ENCODE measurements around the gene CFAP53. TPM values are rescaled to one million over a fixed set of nuclear protein-coding genes. Genes with fewer than 3 reads are reported as not detected.

CFAP53 gene
- total and polyA plus RNA-seq, 4 donors = 1.5 to 4.8 (median 3.6) TPM

- peak overlapping the region; percentile 35 for H3K27ac ChIP-seq (ENCODE audit: low read depth, low read length)
- peaks cover 7% of the 10 kb centered on the region for H3K4me1 ChIP-seq (ENCODE audit: control insufficient read depth, insufficient read depth, low read length)
- H3K4me3 ChIP-seq (ENCODE audit: low read depth, low read length) = peak overlapping the region; percentile 57
- peaks cover under 1% of the 10 kb centered on the region for H3K27me3 ChIP-seq (ENCODE audit: control insufficient read depth, insufficient read depth, low read length)
- peak; percentile 80 to 98 (median 86) for DNase-seq (ENCODE audit: low read depth in 4 of 6, low spot score in 6 of 6)
- H3K9me3 ChIP-seq (ENCODE audit: control insufficient read depth, insufficient read depth, low read length) = peaks cover 5% of the 10 kb centered on the region
- no peaks in the 10 kb centered on the region for H3K36me3 ChIP-seq (ENCODE audit: control insufficient read depth, insufficient read depth, low read length)
- WGBS (ENCODE audit: insufficient coverage) = 11% methylated on average over 17 of the region's 26 CpGs
Measured at GRCh38 chr18:50307738-50308470, 41.6 kb upstream of the CFAP53 start.

GRCh38 chr18:50307400-50307737 is 41.1 kb upstream of the CFAP53 start:
- Histone ChIP-seq H3K36me3 (ENCODE audit: control insufficient read depth, insufficient read depth, low read length) (no peaks in the 10 kb centered on the region), H3K4me3 (ENCODE audit: low read depth, low read length) (peak overlapping the region; percentile 57), H3K4me1 (ENCODE audit: control insufficient read depth, insufficient read depth, low read length) (peaks cover 7% of the 10 kb centered on the region), H3K27me3 (ENCODE audit: control insufficient read depth, insufficient read depth, low read length) (peaks cover 5% of the 10 kb centered on the region), H3K27ac (ENCODE audit: low read depth, low read length) (no peak overlapping the region), H3K9me3 (ENCODE audit: control insufficient read depth, insufficient read depth, low read length) (peaks cover 5% of the 10 kb centered on the region)
- 4% methylated on average over 5 of the region's 8 CpGs for WGBS (ENCODE audit: insufficient coverage)
- no peak for DNase-seq (ENCODE audit: low read depth in 4 of 6, low spot score in 6 of 6)

GRCh38 chr18:50306944-50307343 is 40.6 kb upstream of the CFAP53 start:
- WGBS (ENCODE audit: insufficient coverage) = 70% methylated on average over 5 of the region's 8 CpGs
- peaks cover 5% of the 10 kb centered on the region for H3K9me3 ChIP-seq (ENCODE audit: control insufficient read depth, insufficient read depth, low read length)
- no peaks in the 10 kb centered on the region for H3K36me3 ChIP-seq (ENCODE audit: control insufficient read depth, insufficient read depth, low read length)
- H3K27ac ChIP-seq (ENCODE audit: low read depth, low read length) = no peak overlapping the region
- peaks cover 7% of the 10 kb centered on the region for H3K4me1 ChIP-seq (ENCODE audit: control insufficient read depth, insufficient read depth, low read length)
- no peak for DNase-seq (ENCODE audit: low read depth in 4 of 6, low spot score in 6 of 6)
- peaks cover 5% of the 10 kb centered on the region for H3K27me3 ChIP-seq (ENCODE audit: control insufficient read depth, insufficient read depth, low read length)
- no peak overlapping the region for H3K4me3 ChIP-seq (ENCODE audit: low read depth, low read length)

- Histone ChIP-seq H3K9me3 (ENCODE audit: control insufficient read depth, insufficient read depth, low read length) (peaks cover 5% of the 10 kb centered on the region), H3K36me3 (ENCODE audit: control insufficient read depth, insufficient read depth, low read length) (no peaks in the 10 kb centered on the region), H3K27ac (ENCODE audit: low read depth, low read length) (no peak overlapping the region), H3K4me3 (ENCODE audit: low read depth, low read length) (no peak overlapping the region), H3K4me1 (ENCODE audit: control insufficient read depth, insufficient read depth, low read length) (peaks cover 10% of the 10 kb centered on the region), H3K27me3 (ENCODE audit: control insufficient read depth, insufficient read depth, low read length) (peaks cover 28% of the 10 kb centered on the region)
- no peak for DNase-seq (ENCODE audit: low read depth in 4 of 6, low spot score in 6 of 6)
- WGBS (ENCODE audit: insufficient coverage) = no CpG with 5 or more reads among the region's 5 CpGs
Measured at GRCh38 chr18:50301074-50301473, 34.8 kb upstream of the CFAP53 start.

GRCh38 chr18:50299626-50300388 is 33.5 kb upstream of the CFAP53 start:
- Histone ChIP-seq H3K4me1 (ENCODE audit: control insufficient read depth, insufficient read depth, low read length) (peaks cover 10% of the 10 kb centered on the region), H3K36me3 (ENCODE audit: control insufficient read depth, insufficient read depth, low read length) (no peaks in the 10 kb centered on the region), H3K27me3 (ENCODE audit: control insufficient read depth, insufficient read depth, low read length) (peaks cover 28% of the 10 kb centered on the region), H3K9me3 (ENCODE audit: control insufficient read depth, insufficient read depth, low read length) (peaks cover 2% of the 10 kb centered on the region), H3K4me3 (ENCODE audit: low read depth, low read length) (no peak overlapping the region), H3K27ac (ENCODE audit: low read depth, low read length) (no peak overlapping the region)
- no peak for DNase-seq (ENCODE audit: low read depth in 4 of 6, low spot score in 6 of 6)
- 92% methylated on average over 5 of the region's 7 CpGs for WGBS (ENCODE audit: insufficient coverage)

- Histone ChIP-seq H3K4me3 (ENCODE audit: low read depth, low read length) (peak overlapping the region; percentile 63), H3K9me3 (ENCODE audit: control insufficient read depth, insufficient read depth, low read length) (no peaks in the 10 kb centered on the region), H3K27ac (ENCODE audit: low read depth, low read length) (no peak overlapping the region), H3K4me1 (ENCODE audit: control insufficient read depth, insufficient read depth, low read length) (peaks cover 10% of the 10 kb centered on the region), H3K27me3 (ENCODE audit: control insufficient read depth, insufficient read depth, low read length) (peaks cover 28% of the 10 kb centered on the region), H3K36me3 (ENCODE audit: control insufficient read depth, insufficient read depth, low read length) (no peaks in the 10 kb centered on the region)
- 13% methylated on average over 48 of the region's 49 CpGs for WGBS (ENCODE audit: insufficient coverage)
- no peak for DNase-seq (ENCODE audit: low read depth in 4 of 6, low spot score in 6 of 6)
Measured at GRCh38 chr18:50298443-50299284, 32.4 kb upstream of the CFAP53 start.

GRCh38 chr18:50297621-50298442 is 31.5 kb upstream of the CFAP53 start:
- Histone ChIP-seq H3K27ac (ENCODE audit: low read depth, low read length) (no peak overlapping the region), H3K4me3 (ENCODE audit: low read depth, low read length) (peak overlapping the region; percentile 63)
- 1% methylated on average over 23 of the region's 28 CpGs for WGBS (ENCODE audit: insufficient coverage)

GRCh38 chr18:50293039-50293438 is 26.7 kb upstream of the CFAP53 start:
- no peaks in the 10 kb centered on the region for H3K27me3 ChIP-seq (ENCODE audit: control insufficient read depth, insufficient read depth, low read length)
- H3K9me3 ChIP-seq (ENCODE audit: control insufficient read depth, insufficient read depth, low read length) = no peaks in the 10 kb centered on the region
- no peak overlapping the region for H3K4me3 ChIP-seq (ENCODE audit: low read depth, low read length)
- peaks cover 5% of the 10 kb centered on the region for H3K4me1 ChIP-seq (ENCODE audit: control insufficient read depth, insufficient read depth, low read length)
- no peaks in the 10 kb centered on the region for H3K36me3 ChIP-seq (ENCODE audit: control insufficient read depth, insufficient read depth, low read length)
- H3K27ac ChIP-seq (ENCODE audit: low read depth, low read length) = no peak overlapping the region
- DNase-seq (ENCODE audit: low read depth in 4 of 6, low spot score in 6 of 6) = no peak
- WGBS (ENCODE audit: insufficient coverage) = 88% methylated on average over 1 of the region's 1 CpG

More at GRCh38 chr18:50297621-50298442, 31.5 kb upstream of the CFAP53 start:
- H3K9me3 ChIP-seq (ENCODE audit: control insufficient read depth, insufficient read depth, low read length) = no peaks in the 10 kb centered on the region
- peaks cover 26% of the 10 kb centered on the region for H3K27me3 ChIP-seq (ENCODE audit: control insufficient read depth, insufficient read depth, low read length)
- H3K4me1 ChIP-seq (ENCODE audit: control insufficient read depth, insufficient read depth, low read length) = peaks cover 10% of the 10 kb centered on the region
- H3K36me3 ChIP-seq (ENCODE audit: control insufficient read depth, insufficient read depth, low read length) = no peaks in the 10 kb centered on the region
- peak in 5 of 6 donors; percentile 51 to 95 (median 62) for DNase-seq (ENCODE audit: low read depth in 4 of 6, low spot score in 6 of 6)

- 90% methylated on average over 3 of the region's 4 CpGs for WGBS (ENCODE audit: insufficient coverage)
- no peak overlapping the region for H3K27ac ChIP-seq (ENCODE audit: low read depth, low read length)
- H3K9me3 ChIP-seq (ENCODE audit: control insufficient read depth, insufficient read depth, low read length) = no peaks in the 10 kb centered on the region
- H3K27me3 ChIP-seq (ENCODE audit: control insufficient read depth, insufficient read depth, low read length) = no peaks in the 10 kb centered on the region
- peaks cover 23% of the 10 kb centered on the region for H3K4me1 ChIP-seq (ENCODE audit: control insufficient read depth, insufficient read depth, low read length)
- no peak for DNase-seq (ENCODE audit: low read depth in 4 of 6, low spot score in 6 of 6)
- H3K4me3 ChIP-seq (ENCODE audit: low read depth, low read length) = no peak overlapping the region
- peaks cover 25% of the 10 kb centered on the region for H3K36me3 ChIP-seq (ENCODE audit: control insufficient read depth, insufficient read depth, low read length)
Measured at GRCh38 chr18:50289108-50289443, 22.8 kb upstream of the CFAP53 start.

All from spinal cord (tissue), 10 donors.